ENCODE measurements around the gene GUCA2A.

GUCA2A gene

DNA sequence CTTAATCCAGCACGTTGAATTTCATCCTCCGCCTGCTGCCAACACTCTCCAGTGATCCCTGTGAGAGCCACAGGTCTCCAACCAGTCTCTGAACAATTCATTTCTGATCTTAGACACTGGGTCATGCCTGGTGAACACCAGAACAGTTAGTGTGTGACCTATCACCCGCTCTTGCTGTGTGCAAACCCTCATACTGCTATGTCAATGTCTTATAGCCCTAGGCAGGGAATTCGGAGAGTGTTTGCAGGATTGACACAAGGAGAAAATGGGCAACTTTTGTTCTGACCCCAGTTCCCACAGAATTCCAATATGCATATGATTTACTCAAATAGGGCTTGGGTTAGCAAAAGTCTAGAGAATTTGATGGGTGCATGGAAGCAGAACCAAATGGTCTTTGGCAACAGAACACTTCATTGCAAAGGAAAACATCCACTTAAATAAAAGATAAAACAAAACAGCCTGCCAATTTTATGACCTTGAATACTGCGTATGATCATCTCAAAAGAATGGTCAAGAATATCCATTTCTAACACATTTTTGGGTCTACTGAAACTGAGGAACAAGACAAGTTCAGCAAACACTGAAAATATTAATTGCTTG lies 34.4 kb downstream of the GUCA2A start:
- DNase-seq (ENCODE audit: low spot score), result no peak

DNA sequence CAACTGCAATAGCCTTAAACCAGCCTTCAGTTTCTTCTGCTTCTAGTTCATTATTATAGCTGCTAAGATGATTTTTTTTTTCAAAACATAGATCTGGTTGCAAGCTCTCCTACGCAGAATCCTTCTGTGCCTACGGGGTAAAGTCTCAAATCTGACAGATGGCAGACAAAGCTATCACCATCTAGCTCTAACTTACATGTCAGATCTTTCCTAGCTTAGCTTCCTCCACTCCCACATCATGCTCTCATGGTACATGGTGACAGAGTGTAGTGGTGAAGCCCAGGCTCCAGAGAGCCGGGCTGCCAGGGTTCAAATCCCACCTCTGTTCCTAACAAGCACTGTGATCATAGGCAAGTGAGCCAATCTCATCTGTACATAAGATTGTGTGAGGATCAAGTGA lies 35.6 kb downstream of the GUCA2A start:
- no peak for DNase-seq (ENCODE audit: low spot score)

DNA sequence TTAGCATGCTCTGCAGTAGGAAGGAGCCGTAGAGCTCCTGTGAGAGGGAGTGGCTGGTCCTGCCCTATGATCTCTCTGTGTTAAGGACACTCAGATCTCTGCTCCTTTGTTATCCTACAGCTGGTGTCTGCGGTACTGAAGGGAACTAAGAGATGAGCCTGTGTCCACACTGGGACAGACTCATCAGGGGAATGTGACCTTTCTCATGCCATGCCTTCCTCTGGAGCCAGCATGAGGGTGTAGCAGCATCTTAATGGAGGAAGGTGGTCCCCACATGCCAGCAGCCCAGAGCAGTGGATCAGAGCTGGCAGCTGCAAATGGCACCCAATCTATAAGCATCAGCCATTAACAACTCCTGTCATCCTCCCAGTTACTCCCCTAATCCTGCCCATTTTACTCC lies 36.0 kb downstream of the GUCA2A start:
- no peak for DNase-seq (ENCODE audit: low spot score)

DNA sequence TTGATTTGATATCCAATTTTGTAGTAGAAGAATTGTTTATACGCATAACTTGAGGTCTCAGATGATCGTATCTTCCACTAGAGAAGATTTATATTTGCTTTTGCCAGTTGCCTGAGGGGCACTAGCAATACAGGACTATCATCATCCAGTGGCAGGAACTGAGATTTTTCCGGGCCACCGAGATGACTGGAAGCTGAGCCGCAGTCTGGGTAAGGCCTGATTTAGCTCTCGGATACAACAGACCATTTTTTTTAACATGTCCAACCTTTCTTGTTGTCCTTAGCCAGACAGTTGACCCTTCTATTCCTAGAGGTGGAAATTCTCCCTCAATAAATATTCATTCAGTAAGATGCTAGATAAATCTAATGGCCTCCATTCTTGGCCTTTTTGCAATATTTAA lies 36.8 kb downstream of the GUCA2A start:
- DNase-seq (ENCODE audit: low spot score), result no peak

DNA sequence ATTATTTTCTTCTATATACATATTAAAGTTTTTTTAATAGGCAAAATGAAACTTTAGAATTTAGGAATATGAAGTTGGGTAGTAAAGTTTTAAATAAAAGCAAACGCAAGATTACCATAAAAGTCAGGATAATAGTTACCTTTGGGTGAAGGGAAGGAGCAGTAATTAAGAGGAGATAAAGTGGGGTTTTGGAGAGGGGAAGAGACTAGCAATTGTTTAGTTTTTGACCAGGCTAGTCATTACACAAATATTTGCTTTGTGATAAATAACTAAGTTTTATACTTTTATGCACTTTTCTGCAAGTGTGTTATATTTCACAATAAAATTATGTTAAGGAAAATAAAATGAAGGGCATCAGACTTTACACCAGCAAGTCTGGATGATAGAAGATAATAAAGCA lies 39.0 kb downstream of the GUCA2A start:
- no peak for DNase-seq (ENCODE audit: low spot score)

DNA sequence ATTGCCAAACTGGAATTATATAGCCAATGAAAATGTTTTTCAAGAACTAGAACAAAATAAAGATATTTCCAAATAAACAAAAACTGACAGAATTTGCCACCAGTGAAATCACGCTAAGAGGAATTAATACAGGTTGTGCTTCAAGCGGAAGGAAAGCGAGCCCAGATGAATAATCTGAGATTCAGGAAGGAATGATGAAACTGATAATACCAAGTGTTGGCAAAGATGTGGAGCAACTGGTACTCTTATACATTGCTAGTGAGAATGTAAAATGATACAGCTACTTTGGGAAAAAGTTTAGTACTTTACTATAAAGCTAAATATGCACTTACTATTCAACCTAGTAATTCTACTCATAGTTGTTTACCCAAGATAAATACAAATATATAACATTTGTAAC lies 42.1 kb downstream of the GUCA2A start:
- no peak for DNase-seq (ENCODE audit: low spot score)

DNA sequence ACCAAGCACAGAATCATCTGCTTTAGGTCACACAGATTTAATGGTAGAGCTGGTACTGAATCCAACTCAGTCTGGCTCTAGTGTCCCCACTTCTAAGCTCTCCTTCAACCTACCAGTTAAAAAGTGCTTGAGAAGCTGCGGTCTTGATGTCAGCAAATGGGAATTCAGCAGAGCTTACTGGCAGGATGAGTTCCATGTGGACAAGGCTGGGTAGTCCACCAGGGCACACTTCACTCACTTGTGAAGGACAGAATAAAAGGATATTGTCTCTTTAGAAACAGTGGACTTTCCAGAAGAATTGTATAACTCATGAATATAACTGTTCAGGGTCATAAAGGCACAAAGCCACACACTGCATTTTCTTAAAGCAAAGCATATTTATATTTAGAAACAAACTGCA lies 46.4 kb downstream of the GUCA2A start:
- DNase-seq (ENCODE audit: low spot score), result no peak

DNA sequence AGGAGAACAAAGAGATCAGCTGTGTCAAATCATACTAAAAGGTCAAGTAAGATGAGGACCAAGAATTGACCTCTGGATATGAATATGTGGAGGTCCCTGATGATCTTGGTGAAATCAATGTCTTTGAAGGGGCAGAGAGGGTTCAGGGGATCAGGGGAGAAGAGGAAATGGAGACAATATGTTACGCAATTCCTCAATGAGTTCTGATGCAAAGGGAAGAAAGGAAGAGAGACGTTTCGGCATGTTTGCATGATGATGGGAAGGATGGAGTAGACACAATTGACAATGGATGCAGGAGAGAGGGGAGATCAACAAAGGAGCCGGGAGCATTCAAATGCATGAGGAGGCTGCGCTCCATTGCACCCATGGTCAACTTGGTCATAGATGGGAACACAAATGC lies 47.3 kb downstream of the GUCA2A start:
- no peak for DNase-seq (ENCODE audit: low spot score)

DNA sequence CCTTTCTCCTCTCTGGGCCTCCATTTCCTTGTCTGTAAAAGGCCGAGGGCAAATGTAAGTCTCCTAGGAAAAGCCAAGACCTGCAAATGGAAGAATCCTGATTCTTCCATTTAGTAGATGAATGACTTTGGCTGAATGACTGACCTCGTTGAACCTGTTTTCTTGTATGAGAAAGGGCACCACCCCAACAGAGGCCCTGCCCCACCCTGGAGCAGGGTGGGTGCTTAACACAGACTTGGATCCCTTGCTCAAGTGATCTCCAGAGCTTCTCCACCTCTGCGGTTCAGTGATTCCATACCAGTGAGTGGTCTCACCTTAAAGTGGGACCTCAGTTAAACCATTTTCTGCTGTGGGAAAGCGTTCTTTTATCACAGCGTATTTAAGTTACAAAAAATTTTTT lies 50.3 kb downstream of the GUCA2A start:
- no peak for DNase-seq (ENCODE audit: low spot score)
